ENCODE measurements around the gene ABCF1. TPM values are rescaled to one million over a fixed set of nuclear protein-coding genes. Genes with fewer than 3 reads are reported as not detected.

Gene ABCF1
- total RNA-seq (2021) (98.7 to 102 TPM (median 101 TPM) in 3 replicates), Bru-seq, nascent RNA (percentile 89 among the genes with signal in this experiment)
- long read RNA-seq, experiment 1, transcript ABCF1-201 (25 exons, 3,481 nt): major isoform, 208 of 639 reads
- long read RNA-seq, experiment 1, partial matches to known transcripts: 111 of 639 reads
- long read RNA-seq, experiment 1, other reads (novel, unspliced or antisense): 318 of 639 reads
- long read RNA-seq, experiment 2, transcript ABCF1-201 (25 exons, 3,481 nt): major isoform, 15 of 150 reads
- long read RNA-seq, experiment 2, partial matches to known transcripts: 78 of 150 reads
- long read RNA-seq, experiment 2, other reads (novel, unspliced or antisense): 56 of 150 reads
- long read RNA-seq, experiment 3, transcript ABCF1-201 (25 exons, 3,481 nt): major isoform, 6 of 78 reads
- long read RNA-seq, experiment 3, partial matches to known transcripts: 49 of 78 reads
- long read RNA-seq, experiment 3, other reads (novel, unspliced or antisense): 23 of 78 reads

GRCh38 chr6:30571075-30571761 lies at the start of gene ABCF1:
ABCF1 (plus strand) TSS chr6:30571442; CDS start chr6:30571488, 46 bp downstream.
- peaks cover 33% of the 10 kb centered on the region for H3K4me1 Mint-ChIP-seq
- peak within 1 kb of the TSS; percentile 99 for H3K4me3 Mint-ChIP-seq
- peak within 1 kb of the TSS; percentile 98 for H3K27ac Mint-ChIP-seq
- ChIA-PET CTCF (interaction anchor here (0.9 to 1.6 kb wide), 14 partner anchors 16 to 159 kb away, joined by 3 to 12 read pairs (median 4); partner anchors contain the start of gene DHX16), POLR2A (interaction anchor here (0.6 to 1.1 kb wide), 6 partner anchors 14 to 89 kb away, joined by 3 to 6 read pairs (median 4); partner anchors contain the start of genes GNL1, MRPS18B, PPP1R10 and PRR3)
- peaks cover 2% of the 10 kb centered on the region; the same call in 1 of the 2 replicates for H3K36me3 Mint-ChIP-seq
- ATAC-seq (peak; percentile 93), DNase-seq (ENCODE audit: low spot score) (peak; percentile 99)
- no peaks in the 10 kb centered on the region for H3K9me3 Mint-ChIP-seq
- H3K27me3 Mint-ChIP-seq (ENCODE audit: low read depth): peaks cover 10% of the 10 kb centered on the region
- TF ChIP-seq ZNF232 (CRISPR knock-in tag; IDR thresholded peaks at IDR 0.05) (peak; percentile 43; the same call in 1 of the 2 replicates), E2F5 (CRISPR knock-in tag; IDR thresholded peaks at IDR 0.05) (peak; percentile 91), ZNF425 (CRISPR knock-in tag; conservative IDR thresholded peaks at IDR 0.05) (no peak), IRF1 (CRISPR knock-in tag; IDR thresholded peaks at IDR 0.05) (peak; percentile 81), JUN (CRISPR knock-in tag; IDR thresholded peaks at IDR 0.05) (peak; percentile 67; the same call in 1 of the 2 replicates), GABPB1 (CRISPR knock-in tag; IDR thresholded peaks at IDR 0.05) (no peak; the same call in none of the 2 replicates), MXD4 (CRISPR knock-in tag; IDR thresholded peaks at IDR 0.05; ENCODE audit: borderline replicate concordance) (no peak), E2F4 (CRISPR knock-in tag; IDR thresholded peaks at IDR 0.05; ENCODE audit: borderline replicate concordance, low read depth) (no peak), SP1 (CRISPR knock-in tag; conservative IDR thresholded peaks at IDR 0.05) (peak; percentile 88), ZNF281 (CRISPR knock-in tag; IDR thresholded peaks at IDR 0.05) (no peak), ZNF396 (CRISPR knock-in tag; IDR thresholded peaks at IDR 0.05; ENCODE audit: borderline replicate concordance) (no peak), TEAD1 (CRISPR knock-in tag; IDR thresholded peaks at IDR 0.05) (peak; percentile 91; the same call in 1 of the 2 replicates), TCF7 (CRISPR knock-in tag; IDR thresholded peaks at IDR 0.05; ENCODE audit: low read depth) (no peak), ZBTB43 (CRISPR knock-in tag; IDR thresholded peaks at IDR 0.05) (peak; percentile 49; the same call in 1 of the 2 replicates), CDX4 (CRISPR knock-in tag; IDR thresholded peaks at IDR 0.05; ENCODE audit: borderline replicate concordance) (no peak), MAX (CRISPR knock-in tag; IDR thresholded peaks at IDR 0.05) (peak; percentile 98), HMGXB4 (CRISPR knock-in tag; IDR thresholded peaks at IDR 0.05) (peak; percentile 61; the same call in 1 of the 2 replicates), ETV6 (CRISPR knock-in tag; IDR thresholded peaks at IDR 0.05) (peak; percentile 89), ZNF121 (CRISPR knock-in tag; IDR thresholded peaks at IDR 0.05) (peak; percentile 85), NR2C2 (CRISPR knock-in tag; IDR thresholded peaks at IDR 0.05) (no peak), SMAD3 (CRISPR knock-in tag; IDR thresholded peaks at IDR 0.05; ENCODE audit: borderline replicate concordance) (peak; percentile 61; the same call in 1 of the 2 replicates), FOXK1 (CRISPR knock-in tag; IDR thresholded peaks at IDR 0.05) (peak; percentile 99)
